Astrocyte (in vitro differentiated cells and primary cell): ENCODE results near the gene NUCB2. TPM values are rescaled to one million over a fixed set of nuclear protein-coding genes. Genes with fewer than 3 reads are reported as not detected.

Source experiments
- DNase-seq: peaks from one replicate; pipeline ENCODE4 v3.0.0-alpha.2; 2010; ENCODE audit warnings: low read depth
- FAIRE-seq: peaks from 2 replicates; lab custom pipeline; 2011; peaks lifted over from hg19 to GRCh38; lab: Jason Lieb, UNC
- H2AFZ ChIP-seq: 2 replicates; pipeline ENCODE4 v1.6.0; 2012; ENCODE audit warnings: low read depth, low read length, inconsistent platforms
- H3K27ac ChIP-seq: 2 replicates; pipeline ENCODE4 v1.5.1; 2011; ENCODE audit warnings: low read depth, low read length, inconsistent platforms
- H3K27me3 ChIP-seq: 2 replicates; pipeline ENCODE4 v1.6.0; 2011; ENCODE audit warnings: low read length, inconsistent platforms; ENCODE audit not compliant: insufficient read depth
- H3K36me3 ChIP-seq: 2 replicates; pipeline ENCODE4 v1.5.1; 2011; ENCODE audit warnings: low read length, inconsistent platforms; ENCODE audit not compliant: insufficient read depth
- H3K4me1 ChIP-seq: 2 replicates; pipeline ENCODE4 v1.5.1; 2011; ENCODE audit warnings: low read length, inconsistent platforms; ENCODE audit not compliant: insufficient read depth
- H3K4me2 ChIP-seq: 2 replicates; pipeline ENCODE4 v1.6.0; 2012; ENCODE audit warnings: low read length, inconsistent platforms
- H3K4me3 ChIP-seq: 2 replicates; pipeline ENCODE4 v1.5.1; 2011; ENCODE audit warnings: low read depth, mild to moderate bottlenecking, low read length, inconsistent platforms; ENCODE audit not compliant: insufficient read depth
- H3K79me2 ChIP-seq: 2 replicates; pipeline ENCODE4 v1.6.0; 2012; ENCODE audit warnings: mild to moderate bottlenecking, low read length, inconsistent platforms; ENCODE audit not compliant: insufficient read depth
- H3K9ac ChIP-seq: 2 replicates; pipeline ENCODE4 v1.6.0; 2012; ENCODE audit warnings: mild to moderate bottlenecking, low read length, inconsistent platforms
- H3K9me3 ChIP-seq: 2 replicates; pipeline ENCODE4 v1.5.1; 2012; ENCODE audit warnings: low read depth, mild to moderate bottlenecking, low read length, inconsistent platforms; ENCODE audit not compliant: insufficient read depth
- H4K20me1 ChIP-seq: 2 replicates; pipeline ENCODE4 v1.6.0; 2012; ENCODE audit warnings: low read length, inconsistent platforms; ENCODE audit not compliant: insufficient read depth
- H3K27ac Mint-ChIP-seq: one replicate; pipeline ENCODE4 v1.8.0; 2021; ENCODE audit warnings: mild to moderate bottlenecking, mixed read lengths; ENCODE audit not compliant: unreplicated experiment
- H3K27me3 Mint-ChIP-seq: one replicate; pipeline ENCODE4 v1.8.0; 2021; ENCODE audit warnings: low read depth, mixed read lengths; ENCODE audit not compliant: unreplicated experiment
- H3K36me3 Mint-ChIP-seq: one replicate; pipeline ENCODE4 v1.8.0; 2021; ENCODE audit warnings: low read depth, mixed read lengths; ENCODE audit not compliant: unreplicated experiment
- H3K4me1 Mint-ChIP-seq: one replicate; pipeline ENCODE4 v1.8.0; 2021; ENCODE audit warnings: low read depth, mixed read lengths; ENCODE audit not compliant: unreplicated experiment
- H3K4me3 Mint-ChIP-seq: one replicate; pipeline ENCODE4 v1.8.0; 2021; ENCODE audit warnings: mild to moderate bottlenecking, moderate library complexity, mixed read lengths; ENCODE audit not compliant: unreplicated experiment
- H3K9me3 Mint-ChIP-seq: one replicate; pipeline ENCODE4 v1.8.0; 2021; ENCODE audit warnings: mild to moderate bottlenecking, mixed read lengths; ENCODE audit not compliant: unreplicated experiment
- EZH2 ChIP-seq: IDR thresholded peaks from 2 replicates; pipeline ENCODE4 v1.6.1; 2012; ENCODE audit warnings: mild to moderate bottlenecking, low read length, inconsistent platforms; ENCODE audit not compliant: insufficient read depth
- total RNA-seq: library from RNA; stranded (reverse); gene quantifications from 2 replicates; pipeline ENCODE4 v1.2.1, GENCODE V29; 2021
- TF ChIP-seq, protein P1 (sequence below): IDR thresholded peaks from 2 replicates; pipeline ENCODE4 v1.5.1; 2011; ENCODE audit warnings: low read depth, mild to moderate bottlenecking, inconsistent platforms, low read length, moderate library complexity; ENCODE audit not compliant: insufficient read depth

The NUCB2 gene
- total RNA-seq, 1 donor from 2014 or later, result 71.2 TPM

DNA sequence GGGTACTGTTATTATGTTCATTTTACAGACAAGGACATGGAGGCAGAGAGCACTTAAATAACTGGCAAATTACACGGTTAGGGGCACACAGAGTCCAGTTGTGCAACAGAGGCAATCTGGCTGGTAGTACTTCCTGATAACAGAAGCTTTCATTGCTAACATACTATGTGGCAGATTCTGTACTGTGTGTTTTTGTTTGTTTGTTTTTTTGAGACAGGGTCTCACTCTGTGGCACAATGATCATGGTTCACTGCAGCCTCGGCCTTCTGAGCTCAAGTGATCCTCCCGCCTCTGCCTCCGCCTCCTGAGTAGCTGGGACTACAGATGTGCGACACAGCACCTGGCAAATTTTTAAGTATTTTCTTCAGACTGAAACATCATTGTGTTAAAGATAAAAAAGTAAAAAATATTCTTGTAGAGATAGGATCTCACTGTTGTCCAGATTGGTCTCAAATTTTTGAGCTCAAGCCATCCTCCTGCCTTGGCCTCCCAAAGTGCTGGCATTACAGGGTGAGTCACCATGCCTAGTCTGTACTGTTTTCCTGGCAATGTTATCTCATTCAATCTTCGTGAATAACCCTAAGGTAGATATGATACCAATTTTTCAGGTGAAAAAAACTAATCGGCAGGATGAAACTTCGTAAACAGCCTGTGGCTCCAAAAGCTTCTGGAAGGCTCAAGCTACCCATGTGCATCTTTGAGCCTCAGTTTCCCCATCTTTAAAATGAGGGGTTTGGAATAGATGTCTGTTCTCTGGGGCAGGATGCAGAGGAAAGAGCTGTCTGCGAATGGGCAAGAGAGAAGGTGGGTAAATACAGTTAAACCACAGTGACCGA, 921 bp upstream of the NUCB2 start:
- no peak for DNase-seq
- peak overlapping the region; percentile 83 for H3K27ac Mint-ChIP-seq

DNA sequence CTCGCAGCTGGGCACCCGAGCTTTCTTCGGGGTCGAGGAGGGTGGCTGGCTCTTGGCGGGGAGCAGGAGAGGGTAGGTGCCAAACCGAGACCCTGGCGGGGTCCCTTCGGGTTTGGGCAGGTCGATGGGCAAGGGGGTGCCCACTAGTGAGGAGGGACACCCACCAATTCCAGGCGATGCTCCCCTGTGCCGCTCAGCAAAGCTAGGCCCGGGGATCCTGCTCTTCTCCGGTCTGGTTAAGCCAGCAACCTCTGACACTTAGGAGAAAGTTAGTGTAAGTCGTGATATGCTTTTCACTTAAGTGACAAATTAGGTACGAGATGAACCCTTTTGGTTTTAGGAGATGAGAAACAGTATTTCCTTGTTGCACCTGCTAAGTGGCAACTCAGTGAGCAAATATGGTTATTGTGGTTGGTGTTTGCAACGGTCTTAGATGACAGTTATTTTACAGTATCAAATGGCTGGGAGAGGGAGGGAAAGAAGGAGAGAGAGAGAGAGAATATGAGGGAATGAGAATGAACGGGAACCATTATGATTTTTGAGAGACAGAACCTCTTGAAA, 565 bp downstream of the NUCB2 start:
- Histone ChIP-seq H3K9ac (peak overlapping the region; percentile 89), H3K4me2 (peak overlapping the region; percentile 90), H3K4me1 (peaks cover 6% of the 10 kb centered on the region), H4K20me1 (peaks cover 4% of the 10 kb centered on the region), H3K27ac (peak overlapping the region; percentile 89), H2AFZ (peak overlapping the region; percentile 93), H3K79me2 (peaks cover 11% of the 10 kb centered on the region), H3K36me3 (no peaks in the 10 kb centered on the region), H3K27me3 (no peaks in the 10 kb centered on the region), H3K9me3 (no peaks in the 10 kb centered on the region), H3K4me3 (peak overlapping the region; percentile 80)
- Mint-ChIP-seq H3K9me3 (no peaks in the 10 kb centered on the region), H3K4me3 (peak overlapping the region; percentile 93), H3K27ac (no peak overlapping the region), H3K4me1 (peaks cover 7% of the 10 kb centered on the region), H3K27me3 (peaks cover 3% of the 10 kb centered on the region), H3K36me3 (no peaks in the 10 kb centered on the region)
- DNase-seq, result peak; percentile 61
- no peak for TF ChIP-seq EZH2
- TF ChIP-seq, protein P1, sequence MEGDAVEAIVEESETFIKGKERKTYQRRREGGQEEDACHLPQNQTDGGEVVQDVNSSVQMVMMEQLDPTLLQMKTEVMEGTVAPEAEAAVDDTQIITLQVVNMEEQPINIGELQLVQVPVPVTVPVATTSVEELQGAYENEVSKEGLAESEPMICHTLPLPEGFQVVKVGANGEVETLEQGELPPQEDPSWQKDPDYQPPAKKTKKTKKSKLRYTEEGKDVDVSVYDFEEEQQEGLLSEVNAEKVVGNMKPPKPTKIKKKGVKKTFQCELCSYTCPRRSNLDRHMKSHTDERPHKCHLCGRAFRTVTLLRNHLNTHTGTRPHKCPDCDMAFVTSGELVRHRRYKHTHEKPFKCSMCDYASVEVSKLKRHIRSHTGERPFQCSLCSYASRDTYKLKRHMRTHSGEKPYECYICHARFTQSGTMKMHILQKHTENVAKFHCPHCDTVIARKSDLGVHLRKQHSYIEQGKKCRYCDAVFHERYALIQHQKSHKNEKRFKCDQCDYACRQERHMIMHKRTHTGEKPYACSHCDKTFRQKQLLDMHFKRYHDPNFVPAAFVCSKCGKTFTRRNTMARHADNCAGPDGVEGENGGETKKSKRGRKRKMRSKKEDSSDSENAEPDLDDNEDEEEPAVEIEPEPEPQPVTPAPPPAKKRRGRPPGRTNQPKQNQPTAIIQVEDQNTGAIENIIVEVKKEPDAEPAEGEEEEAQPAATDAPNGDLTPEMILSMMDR, result no peak
- FAIRE-seq, result no peak

More for the DNA sequence above, 921 bp upstream of the NUCB2 start:
- Mint-ChIP-seq H3K9me3 (no peaks in the 10 kb centered on the region), H3K4me3 (peak overlapping the region; percentile 93), H3K27me3 (peaks cover 4% of the 10 kb centered on the region), H3K4me1 (peaks cover 7% of the 10 kb centered on the region), H3K36me3 (no peaks in the 10 kb centered on the region)
- Histone ChIP-seq H3K9ac (peak overlapping the region; percentile 89), H2AFZ (peak overlapping the region; percentile 93), H3K4me3 (peak overlapping the region; percentile 80), H4K20me1 (peaks cover 3% of the 10 kb centered on the region), H3K4me1 (peaks cover 6% of the 10 kb centered on the region), H3K36me3 (no peaks in the 10 kb centered on the region), H3K79me2 (peaks cover 11% of the 10 kb centered on the region), H3K27ac (peak overlapping the region; percentile 89), H3K4me2 (peak overlapping the region; percentile 90), H3K27me3 (no peaks in the 10 kb centered on the region), H3K9me3 (no peaks in the 10 kb centered on the region)
- TF ChIP-seq, protein P1, result no peak
- no peak for TF ChIP-seq EZH2
- no peak for FAIRE-seq
